Prostate gland (tissue), 2 donors: ENCODE results near the gene DOCK6. TPM values are rescaled to one million over a fixed set of nuclear protein-coding genes. Genes with fewer than 3 reads are reported as not detected.

Experiments used
- DNase-seq: peaks from one replicate; pipeline ENCODE4 v3.0.0-alpha.2; 2019; ENCODE audit warnings: low spot score
- H3K27ac ChIP-seq, 2 donors: fragments of 200-600 bp; sonication (generic); 2 replicates each; pipeline ENCODE4 v1.5.1; 2017 to 2019
- H3K27me3 ChIP-seq: fragments of 200-600 bp; sonication (generic); replicated peaks from 2 replicates; pipeline ENCODE4 v1.5.1; 2019; ENCODE audit not compliant: insufficient read depth
- H3K36me3 ChIP-seq, 2 donors: fragments of 200-600 bp; sonication (generic); 1 replicate in 1 of 2; 2 replicates in 1 of 2; pipeline versions ENCODE4 v1.5.1 to v1.8.1; 2017 to 2019
- H3K4me1 ChIP-seq: fragments of 200-600 bp; sonication (generic); replicated peaks from 2 replicates; pipeline ENCODE4 v1.5.1; 2019
- H3K4me3 ChIP-seq, 2 donors: fragments of 200-600 bp; sonication (generic); 2 replicates each; pipeline ENCODE4 v1.5.1; 2017 to 2019
- H3K9me3 ChIP-seq: fragments of 200-600 bp; sonication (generic); 2 replicates; pipeline ENCODE4 v1.5.1; 2017
- CTCF ChIP-seq, 4 experiments: fragments of 200-600 bp in 2 of 4; fragments of 450-650 bp in 2 of 4; sonication (generic) in 2 of 4; IDR thresholded peaks; 1 replicate in 3 of 4; 2 replicates in 1 of 4; pipeline ENCODE4 v1.5.1; 2016 to 2019; ENCODE audit warnings: antibody characterized with exemption in 4 of 4, mild to moderate bottlenecking in 2 of 4, moderate library complexity in 2 of 4
- POLR2A ChIP-seq: fragments of 450-650 bp; IDR thresholded peaks from one replicate; pipeline ENCODE4 v1.6.1; 2016; ENCODE audit warnings: antibody characterized with exemption, mild to moderate bottlenecking
- POLR2AphosphoS5 ChIP-seq: sonication (generic); formaldehyde crosslinking; IDR thresholded peaks from one replicate; pipeline ENCODE4 v1.6.1; 2017; ENCODE audit warnings: antibody characterized with exemption
- WGBS: methylation state at CpG from one replicate; pipeline ENCODE4 v1.1.5; 2018; 5-methylcytosine and 5-hydroxymethylcytosine counted together
- intact Hi-C: fragments of 100-400 bp; cut with DNase I; formaldehyde crosslinking; loops from one replicate; pipeline ENCODE4 v1.14.2; 2022
- total RNA-seq, 2 donors: library from RNA; depleted of rRNA; stranded (reverse); fragments of >200 nt; gene quantifications; one replicate each; pipeline ENCODE4 v1.1.0, GENCODE V29; 2016

DOCK6 gene
- total RNA-seq, 2 donors from 2014 or later, result 21.6 to 38.7 TPM

DNA sequence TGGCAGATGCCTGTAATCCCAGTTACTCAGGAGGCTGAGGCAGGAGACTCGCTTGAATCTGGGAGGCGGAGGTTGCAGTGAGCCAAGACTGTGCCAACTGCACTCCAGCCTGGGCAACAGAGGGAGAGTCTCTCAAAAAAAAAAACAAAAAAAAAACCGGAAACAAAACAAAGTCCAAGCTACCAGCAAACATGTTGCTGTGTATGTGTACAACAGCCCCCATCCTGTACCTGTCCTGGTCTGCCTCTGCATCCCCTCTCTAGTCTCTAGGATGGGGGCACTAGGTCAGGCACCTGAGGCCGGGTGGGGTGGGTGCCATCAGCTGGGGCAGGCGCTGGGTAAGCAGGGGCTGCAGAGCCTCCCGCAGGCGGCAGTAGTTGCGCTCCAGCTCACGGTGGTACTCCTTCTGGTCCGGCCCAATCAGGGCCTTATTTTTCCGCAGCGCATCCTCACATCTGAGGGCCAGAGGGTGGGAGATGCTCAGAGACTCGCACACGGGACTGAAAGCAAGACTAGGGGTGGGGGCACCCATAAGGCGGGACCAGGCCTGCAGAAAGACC, 62.2 kb downstream of the DOCK6 start:
- no peak overlapping the region for H3K4me3 ChIP-seq
- no peaks in the 10 kb centered on the region for H3K9me3 ChIP-seq
- no peak for TF ChIP-seq POLR2AphosphoS5
- no peak for TF ChIP-seq CTCF (IDR thresholded peaks at IDR 0.05)
- no peak for TF ChIP-seq POLR2A
- no peak for DNase-seq
- no peaks in the 10 kb centered on the region for H3K4me1 ChIP-seq
- 87% methylated on average over 15 of the region's 15 CpGs for WGBS
- H3K27me3 ChIP-seq, result no peaks in the 10 kb centered on the region
- H3K27ac ChIP-seq, result peak overlapping the region in 1 of 2 donors; percentile 43
- H3K36me3 ChIP-seq, result no peaks in the 10 kb centered on the region
- intact Hi-C loops, result loop anchor here (5.0 kb wide), 1 partner anchor 263 kb away; no protein-coding TSS in a partner anchor

GRCh38 chr19:11199517-11199916, 62.8 kb downstream of the DOCK6 start:
- Histone ChIP-seq H3K36me3 (no peaks in the 10 kb centered on the region), H3K27ac (peak overlapping the region; percentile 33 to 43), H3K9me3 (no peaks in the 10 kb centered on the region), H3K27me3 (no peaks in the 10 kb centered on the region), H3K4me3 (no peak overlapping the region), H3K4me1 (no peaks in the 10 kb centered on the region)
- DNase-seq, result no peak
- 84% methylated on average over 5 of the region's 5 CpGs for WGBS
- TF ChIP-seq POLR2AphosphoS5 (no peak), POLR2A (no peak), CTCF (IDR thresholded peaks at IDR 0.05) (no peak)
- intact Hi-C loops, result no loop called here

DNA sequence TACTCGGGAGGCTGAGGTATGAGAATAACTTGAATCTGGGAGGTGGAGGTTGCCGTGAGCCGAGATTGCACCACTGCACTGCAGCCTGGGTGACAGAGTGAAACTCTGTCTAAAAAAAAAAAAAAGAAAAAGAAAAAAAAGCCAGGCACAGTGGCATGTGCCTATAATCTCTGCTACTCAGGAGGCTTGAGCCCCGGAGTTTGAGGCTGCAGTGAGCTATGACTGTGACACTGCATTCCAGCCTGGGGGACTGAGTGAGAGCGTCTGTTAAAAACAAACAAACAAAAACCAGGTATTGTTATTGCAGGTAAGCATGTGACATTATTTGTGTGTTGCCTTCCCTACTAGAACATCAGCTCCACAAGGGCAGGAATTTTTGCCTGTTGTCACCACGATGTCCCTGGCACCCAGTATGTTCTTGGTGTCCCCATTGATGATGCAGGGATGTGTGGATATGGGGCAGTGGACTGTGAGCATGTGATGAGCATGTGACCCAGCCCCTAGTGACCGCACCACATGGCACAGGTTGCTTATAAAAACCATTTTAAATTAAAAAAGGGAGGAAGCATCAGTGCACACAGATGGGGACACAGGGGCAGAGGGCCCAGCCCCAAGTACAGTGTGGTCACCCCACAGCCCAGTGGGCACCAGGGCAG, 63.4 kb downstream of the DOCK6 start:
- H3K36me3 ChIP-seq, result no peaks in the 10 kb centered on the region
- TF ChIP-seq CTCF (IDR thresholded peaks at IDR 0.05) (no peak), POLR2A (no peak)
- WGBS, result 62% methylated on average over 7 of the region's 7 CpGs
- no peaks in the 10 kb centered on the region for H3K9me3 ChIP-seq
- H3K4me3 ChIP-seq, result no peak overlapping the region
- intact Hi-C loops, result no loop called here
- no peaks in the 10 kb centered on the region for H3K27me3 ChIP-seq
- DNase-seq, result no peak
- H3K4me1 ChIP-seq, result no peaks in the 10 kb centered on the region
- H3K27ac ChIP-seq, result peak overlapping the region; percentile 33 to 43

DNA sequence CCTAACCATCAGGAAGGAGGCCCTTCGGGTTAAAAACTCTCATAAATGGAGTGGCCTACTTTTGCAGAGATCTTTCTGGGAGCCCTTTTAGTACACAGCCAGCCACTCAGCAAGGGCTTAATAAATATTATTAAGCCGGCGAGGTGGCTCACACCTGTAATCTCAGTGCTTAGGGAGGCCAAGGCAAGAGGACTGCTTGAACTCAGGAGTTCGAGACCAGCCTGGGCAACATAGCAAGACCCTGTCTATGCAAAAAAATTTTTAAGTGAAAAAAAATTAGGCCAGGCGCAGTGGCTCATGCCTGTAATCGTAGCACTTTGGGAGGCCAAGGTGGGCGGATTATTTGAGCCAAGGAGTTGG, 64.2 kb downstream of the DOCK6 start:
- Histone ChIP-seq H3K9me3 (no peaks in the 10 kb centered on the region), H3K4me1 (no peaks in the 10 kb centered on the region), H3K27ac (peak overlapping the region; percentile 89 to 90), H3K27me3 (no peaks in the 10 kb centered on the region), H3K4me3 (peak overlapping the region in 1 of 2 donors; percentile 61), H3K36me3 (peaks cover 0 to 5% of the 10 kb centered on the region in 2 donors)
- intact Hi-C loops, result no loop called here
- WGBS, result 60% methylated on average over 7 of the region's 7 CpGs
- DNase-seq, result no peak
- TF ChIP-seq POLR2A, result no peak
- TF ChIP-seq POLR2AphosphoS5, result no peak
- no peak for TF ChIP-seq CTCF (IDR thresholded peaks at IDR 0.05)
